ENCODE results near the gene ABHD17C.
A peak's percentile ranks its signal among the peaks of the same experiment; 100 is the strongest.

ABHD17C gene

GRCh38 chr15:80689294-80689693 is 5.8 kb upstream of the ABHD17C start:
- TF ChIP-seq, protein P1, sequence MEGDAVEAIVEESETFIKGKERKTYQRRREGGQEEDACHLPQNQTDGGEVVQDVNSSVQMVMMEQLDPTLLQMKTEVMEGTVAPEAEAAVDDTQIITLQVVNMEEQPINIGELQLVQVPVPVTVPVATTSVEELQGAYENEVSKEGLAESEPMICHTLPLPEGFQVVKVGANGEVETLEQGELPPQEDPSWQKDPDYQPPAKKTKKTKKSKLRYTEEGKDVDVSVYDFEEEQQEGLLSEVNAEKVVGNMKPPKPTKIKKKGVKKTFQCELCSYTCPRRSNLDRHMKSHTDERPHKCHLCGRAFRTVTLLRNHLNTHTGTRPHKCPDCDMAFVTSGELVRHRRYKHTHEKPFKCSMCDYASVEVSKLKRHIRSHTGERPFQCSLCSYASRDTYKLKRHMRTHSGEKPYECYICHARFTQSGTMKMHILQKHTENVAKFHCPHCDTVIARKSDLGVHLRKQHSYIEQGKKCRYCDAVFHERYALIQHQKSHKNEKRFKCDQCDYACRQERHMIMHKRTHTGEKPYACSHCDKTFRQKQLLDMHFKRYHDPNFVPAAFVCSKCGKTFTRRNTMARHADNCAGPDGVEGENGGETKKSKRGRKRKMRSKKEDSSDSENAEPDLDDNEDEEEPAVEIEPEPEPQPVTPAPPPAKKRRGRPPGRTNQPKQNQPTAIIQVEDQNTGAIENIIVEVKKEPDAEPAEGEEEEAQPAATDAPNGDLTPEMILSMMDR (conservative IDR thresholded peaks at IDR 0.05; ENCODE audit: low read depth, low read length) = no peak
- H3K4me3 ChIP-seq (ENCODE audit: low read depth, low read length) = no peak overlapping the region

DNA sequence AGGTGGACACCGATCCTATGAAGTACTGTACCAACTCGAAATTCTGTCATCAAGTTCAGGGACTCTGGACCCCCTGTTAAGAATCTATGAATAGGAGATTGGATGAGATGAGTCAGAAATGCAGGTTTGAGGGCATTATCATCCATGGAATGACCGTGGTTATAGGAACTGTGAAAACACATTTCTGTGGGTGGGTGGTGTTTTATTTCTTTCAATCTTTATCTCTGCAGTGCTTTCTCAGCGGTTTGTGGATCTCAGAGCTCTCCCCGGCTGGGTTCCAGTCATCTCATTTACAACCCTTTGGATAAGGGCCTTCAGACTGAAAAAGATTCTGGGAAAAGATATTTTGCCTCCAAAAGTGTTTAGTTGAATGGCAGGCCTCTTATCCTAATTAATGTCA is 5.4 kb upstream of the ABHD17C start:
- peak; percentile 23 for DNase-seq (ENCODE audit: low read depth)
- TF ChIP-seq, protein P1 (conservative IDR thresholded peaks at IDR 0.05; ENCODE audit: low read depth, low read length) = no peak
- no peak overlapping the region for H3K4me3 ChIP-seq (ENCODE audit: low read depth, low read length)

More at GRCh38 chr15:80689294-80689693, 5.8 kb upstream of the ABHD17C start:
- no peak for DNase-seq (ENCODE audit: low read depth)

DNA sequence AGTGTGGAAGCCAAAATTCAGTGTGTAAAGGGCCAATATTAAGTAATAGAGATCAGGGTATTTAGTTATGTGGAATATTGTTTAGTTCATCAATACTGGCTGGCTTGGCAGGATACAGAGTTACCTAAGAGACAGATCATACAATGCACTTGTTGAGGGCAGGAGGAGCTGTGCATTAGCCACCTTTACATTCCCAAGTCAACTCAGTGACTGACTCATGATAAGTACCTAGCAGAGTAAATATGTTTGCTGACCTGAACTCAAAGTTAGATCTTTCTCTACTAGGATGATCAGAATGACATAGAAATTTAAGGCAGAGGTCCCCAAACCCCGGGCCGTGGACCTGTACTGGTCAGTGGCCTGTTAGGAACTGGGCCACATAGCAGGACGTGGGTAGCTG is 3.5 kb upstream of the ABHD17C start:
- no peak for DNase-seq (ENCODE audit: low read depth)
- H3K4me3 ChIP-seq (ENCODE audit: low read depth, low read length) = no peak overlapping the region
- TF ChIP-seq, protein P1 (conservative IDR thresholded peaks at IDR 0.05; ENCODE audit: low read depth, low read length) = no peak

DNA sequence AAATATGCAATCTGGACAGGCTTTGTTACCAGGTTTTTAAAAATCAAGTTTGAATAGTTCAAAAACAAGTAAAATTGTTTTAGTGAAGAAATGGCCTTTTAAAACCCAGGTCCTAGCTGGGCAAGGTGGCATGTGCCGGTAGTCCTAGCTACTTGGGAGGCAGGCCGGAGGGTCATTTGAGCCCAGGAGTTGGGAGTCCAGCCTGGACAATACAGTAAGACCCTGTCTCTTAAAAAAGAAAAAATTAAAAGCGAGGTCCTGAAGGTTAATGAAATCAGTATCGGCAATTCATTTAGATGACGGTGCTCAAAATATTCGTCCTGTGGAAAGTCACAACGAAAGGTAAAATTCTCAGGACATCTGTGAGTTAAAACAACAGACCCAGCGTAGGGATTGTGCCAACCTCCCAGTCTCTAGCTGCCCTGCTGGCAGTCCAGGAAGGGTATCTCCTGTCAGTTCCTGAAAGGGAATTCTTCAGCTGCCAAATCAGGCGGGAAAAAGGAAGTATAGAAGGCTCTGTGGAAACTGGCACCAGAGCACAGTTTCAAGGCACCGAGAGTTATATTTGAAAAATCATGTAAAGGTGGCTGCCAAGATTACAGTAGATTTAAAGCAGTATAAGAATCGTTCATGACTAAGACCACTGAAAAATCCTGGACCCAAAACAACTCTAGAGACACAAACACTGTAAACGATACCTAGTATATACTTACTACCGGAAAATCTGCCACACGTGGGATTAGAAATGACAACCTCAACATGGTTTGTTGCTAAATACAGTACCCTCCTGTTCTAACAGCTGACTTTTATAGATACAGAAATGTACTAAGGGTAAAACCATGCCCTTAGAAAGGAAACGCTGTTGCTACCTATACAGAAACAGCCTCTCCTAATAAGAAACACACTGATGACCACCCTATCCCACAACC is 1.2 kb upstream of the ABHD17C start:
- TF ChIP-seq, protein P1 (conservative IDR thresholded peaks at IDR 0.05; ENCODE audit: low read depth, low read length) = no peak
- peak overlapping the region; percentile 74 for H3K4me3 ChIP-seq (ENCODE audit: low read depth, low read length)
- peak; percentile 48 for DNase-seq (ENCODE audit: low read depth)

GRCh38 chr15:80694611-80695098 is 455 bp upstream of the ABHD17C start:
- H3K4me3 ChIP-seq (ENCODE audit: low read depth, low read length) = peak overlapping the region; percentile 74
- TF ChIP-seq, protein P1 (conservative IDR thresholded peaks at IDR 0.05; ENCODE audit: low read depth, low read length) = no peak
- DNase-seq (ENCODE audit: low read depth) = peak; percentile 44

GRCh38 chr15:80695911-80696661 is 976 bp downstream of the ABHD17C start:
- DNase-seq (ENCODE audit: low read depth) = no peak
- H3K4me3 ChIP-seq (ENCODE audit: low read depth, low read length) = peak overlapping the region; percentile 74
- TF ChIP-seq, protein P1 (conservative IDR thresholded peaks at IDR 0.05; ENCODE audit: low read depth, low read length) = peak; percentile 44

Data from choroid plexus epithelial cell (primary cell).